Measurements from ENCODE around the gene HVCN1.
"Not testable (repeated sequence)": the region's sequence is repeated elsewhere in the genome, so short reads cannot be mapped to it uniquely, and the experiment has no call there.

The HVCN1 gene

GRCh38 chr12:110613771-110614684 lies 74.9 kb downstream of the HVCN1 start, which contains the start of gene TCTN1:
Gene TCTN1, plus strand, starts transcription at chr12:110614129. Its CDS starts 54 bp downstream, at chr12:110614183.
- DNase-seq (ENCODE audit: low read depth): peak; percentile 98

DNA sequence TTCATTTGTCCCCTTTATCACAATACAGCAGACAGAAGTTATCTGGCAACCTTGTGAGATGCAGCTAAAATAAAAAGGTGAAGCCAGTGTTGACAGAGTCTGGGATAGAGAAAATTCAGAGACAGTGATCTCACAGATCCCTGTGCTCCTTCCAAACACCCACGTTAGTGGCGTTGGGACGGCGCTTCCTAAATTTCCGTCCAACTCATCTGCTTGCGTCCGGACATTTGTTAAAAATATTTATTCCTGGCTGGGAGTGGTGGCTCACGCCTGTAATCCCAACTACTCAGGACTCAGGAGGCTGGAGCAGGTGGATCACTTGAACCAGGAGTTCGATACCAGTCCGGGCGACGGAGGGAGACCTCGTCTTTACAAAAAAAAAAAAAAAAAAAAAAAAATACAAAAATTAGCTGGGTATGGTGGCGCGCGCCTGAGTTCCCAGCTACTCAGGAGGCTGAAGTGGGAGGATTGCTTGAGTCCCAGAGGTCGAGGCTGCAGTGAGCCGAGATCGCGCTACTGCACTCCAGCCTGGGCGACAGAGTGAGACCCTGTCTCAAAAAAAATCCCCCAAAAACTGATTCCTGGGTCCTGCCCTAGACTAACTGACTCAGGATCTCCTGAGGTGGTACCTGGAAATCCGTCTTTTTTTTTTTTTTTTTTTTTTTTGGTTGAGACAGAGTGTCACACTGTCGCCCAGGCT lies 75.7 kb downstream of the HVCN1 start:
- no peak for DNase-seq (ENCODE audit: low read depth)

GRCh38 chr12:110606253-110606611 lies 82.7 kb downstream of the HVCN1 start:
- no peak for DNase-seq (ENCODE audit: low read depth)

GRCh38 chr12:110602085-110602814 lies 86.7 kb downstream of the HVCN1 start:
- DNase-seq (ENCODE audit: low read depth): not testable (repeated sequence)

GRCh38 chr12:110600254-110600653 lies 88.7 kb downstream of the HVCN1 start:
- no peak for DNase-seq (ENCODE audit: low read depth)

GRCh38 chr12:110599334-110599733 lies 89.6 kb downstream of the HVCN1 start:
- no peak for DNase-seq (ENCODE audit: low read depth)
